GM23338 (cell line): ENCODE measurements around the gene CCDC97. TPM values are rescaled to one million over a fixed set of nuclear protein-coding genes. Genes with fewer than 3 reads are reported as not detected.

ENCODE experiments used
- ATAC-seq: fragments of 200-7000 bp; cut with Tn5 transposase; 3 replicates; pipeline ENCODE4 v1.9.1; 2020
- DNase-seq: peaks from one replicate; pipeline ENCODE4 v3.0.0-alpha.2; 2015; ENCODE audit warnings: low spot score
- H2AFZ ChIP-seq: fragments of 200-600 bp; sonication (generic); 2 replicates; pipeline ENCODE4 v1.8.0; 2016; ENCODE audit warnings: antibody characterized with exemption, mild to moderate bottlenecking, moderate library complexity
- H3F3A ChIP-seq: fragments of 200-600 bp; sonication (generic); replicated peaks from 2 replicates; pipeline ENCODE4 v1.8.0; 2017; ENCODE audit warnings: antibody characterized with exemption, mixed run types, low read depth
- H3K27ac ChIP-seq: fragments of 200-600 bp; sonication (generic); 2 replicates; pipeline ENCODE4 v1.6.1; 2016; ENCODE audit warnings: low read depth
- H3K27me3 ChIP-seq: fragments of 200-600 bp; sonication (generic); 2 replicates; pipeline ENCODE4 v1.8.0; 2016; ENCODE audit warnings: mild to moderate bottlenecking, mixed run types, moderate library complexity; ENCODE audit not compliant: insufficient read depth
- H3K36me3 ChIP-seq: fragments of 200-600 bp; sonication (generic); 2 replicates; pipeline ENCODE4 v1.8.0; 2016; ENCODE audit warnings: mild to moderate bottlenecking; ENCODE audit not compliant: insufficient read depth
- H3K4me1 ChIP-seq: fragments of 200-600 bp; sonication (generic); 2 replicates; pipeline ENCODE4 v1.8.0; 2016; ENCODE audit warnings: mild to moderate bottlenecking, moderate library complexity; ENCODE audit not compliant: insufficient read depth
- H3K4me2 ChIP-seq: fragments of 200-600 bp; sonication (generic); 2 replicates; pipeline ENCODE4 v1.7.1; 2017; ENCODE audit warnings: mixed run types
- H3K4me3 ChIP-seq: fragments of 200-600 bp; sonication (generic); 2 replicates; pipeline ENCODE4 v1.6.1; 2016; ENCODE audit warnings: mixed run types
- H3K79me2 ChIP-seq: fragments of 200-600 bp; sonication (generic); replicated peaks from 2 replicates; pipeline ENCODE4 v1.8.0; 2017; ENCODE audit warnings: mild to moderate bottlenecking; ENCODE audit not compliant: insufficient read depth
- H3K9me2 ChIP-seq: fragments of 200-600 bp; sonication (generic); 2 replicates; pipeline ENCODE4 v1.8.0; 2017; ENCODE audit not compliant: insufficient read depth
- H4K20me1 ChIP-seq: fragments of 200-600 bp; sonication (generic); replicated peaks from 2 replicates; pipeline ENCODE4 v1.8.0; 2017; ENCODE audit warnings: mild to moderate bottlenecking; ENCODE audit not compliant: insufficient read depth
- H3K27ac Mint-ChIP-seq: 2 replicates; pipeline ENCODE4 v1.8.0; 2020; ENCODE audit warnings: inconsistent platforms, mild to moderate bottlenecking, moderate library complexity, mixed read lengths
- H3K27me3 Mint-ChIP-seq: 3 replicates; pipeline ENCODE4 v1.8.0; 2022; ENCODE audit warnings: low read depth, mild to moderate bottlenecking, moderate library complexity, mixed read lengths, inconsistent platforms; ENCODE audit not compliant: insufficient read depth, poor library complexity
- H3K36me3 Mint-ChIP-seq: 3 replicates; pipeline ENCODE4 v1.8.0; 2021; ENCODE audit warnings: low read depth, mild to moderate bottlenecking, inconsistent platforms, moderate library complexity, mixed read lengths
- H3K4me1 Mint-ChIP-seq: 3 replicates; pipeline ENCODE4 v1.8.0; 2020; ENCODE audit warnings: mild to moderate bottlenecking, inconsistent platforms, mixed read lengths
- H3K4me3 Mint-ChIP-seq: 3 replicates; pipeline ENCODE4 v1.8.0; 2021; ENCODE audit warnings: moderate library complexity, mild to moderate bottlenecking, inconsistent platforms, mixed read lengths
- H3K9me3 Mint-ChIP-seq: 3 replicates; pipeline ENCODE4 v1.8.0; 2020; ENCODE audit warnings: moderate library complexity, mild to moderate bottlenecking, inconsistent platforms, mixed read lengths
- CREB1 ChIP-seq: fragments of 250-450 bp; sonication (Bioruptor Pico); IDR thresholded peaks from 2 replicates; pipeline ENCODE4 v1.5.0; 2020; ENCODE audit warnings: low read depth, mild to moderate bottlenecking, moderate library complexity
- ETS1 ChIP-seq: IDR thresholded peaks from 2 replicates; pipeline ENCODE4 v1.6.1; 2016; ENCODE audit warnings: antibody characterized with exemption
- EZH2 ChIP-seq: fragments of 200-600 bp; sonication (generic); IDR thresholded peaks from one replicate; pipeline ENCODE4 v1.8.0; 2017; ENCODE audit warnings: antibody characterized with exemption, mild to moderate bottlenecking, low read depth; ENCODE audit not compliant: unreplicated experiment
- JUNB ChIP-seq: IDR thresholded peaks from one replicate; pipeline ENCODE4 v1.6.1; 2016; ENCODE audit warnings: antibody characterized with exemption; ENCODE audit not compliant: unreplicated experiment
- NANOG ChIP-seq: IDR thresholded peaks from 2 replicates; pipeline ENCODE4 v1.6.1; 2016; ENCODE audit warnings: antibody characterized with exemption, borderline replicate concordance
- REST ChIP-seq: IDR thresholded peaks from one replicate; pipeline ENCODE4 v1.6.1; 2018; ENCODE audit warnings: antibody characterized with exemption; ENCODE audit not compliant: unreplicated experiment
- STAT1 ChIP-seq: IDR thresholded peaks from one replicate; pipeline ENCODE4 v1.6.1; 2016; ENCODE audit warnings: antibody characterized with exemption; ENCODE audit not compliant: unreplicated experiment
- ZNF114 ChIP-seq: fragments of 250-450 bp; sonication (Bioruptor Pico); IDR thresholded peaks from 2 replicates; pipeline ENCODE4 v1.5.0; 2020; ENCODE audit warnings: mild to moderate bottlenecking, moderate library complexity
- ZNF331 ChIP-seq: fragments of 250-450 bp; sonication (Bioruptor Pico); IDR thresholded peaks from 2 replicates; pipeline ENCODE4 v1.5.0; 2020; ENCODE audit warnings: low read depth, mild to moderate bottlenecking, moderate library complexity
- polyA plus RNA-seq: library from polyadenylated mRNA; unstranded; fragments of >200 nt; fragmentation: Nextera tagmentation; extraction: Ambion mirVana; gene quantifications from 2 replicates; pipeline ENCODE4 v1.2.1, GENCODE V29; 2016
- total RNA-seq: library from RNA; depleted of rRNA; stranded (reverse); fragments of >200 nt; shearing (Covaris generic); gene quantifications from 2 replicates; pipeline ENCODE4 v1.2.3, GENCODE V29; 2014

The CCDC97 gene
- total and polyA plus RNA-seq, 2 experiments from 2014 or later: 8.0 to 11.0 TPM

GRCh38 chr19:41332468-41332867, 22.5 kb downstream of the CCDC97 start (continued):
- TF ChIP-seq ZNF114 (CRISPR knock-in tag): no peak
- no peak for TF ChIP-seq NANOG
- no peak for TF ChIP-seq REST
- no peak for TF ChIP-seq ZNF331 (CRISPR knock-in tag)
- no peak for TF ChIP-seq STAT1
- no peak for TF ChIP-seq EZH2
- no peak for TF ChIP-seq JUNB
- TF ChIP-seq CREB1 (CRISPR knock-in tag): no peak
- TF ChIP-seq ETS1: no peak

GRCh38 chr19:41334793-41335192, 24.8 kb downstream of the CCDC97 start:
- Mint-ChIP-seq H3K27me3 (peaks cover 5% of the 10 kb centered on the region), H3K9me3 (no peaks in the 10 kb centered on the region), H3K36me3 (no peaks in the 10 kb centered on the region; the same call in 2 of the 3 replicates), H3K4me1 (peaks cover 17% of the 10 kb centered on the region), H3K27ac (no peak overlapping the region), H3K4me3 (no peak overlapping the region)
- H4K20me1 ChIP-seq: no peaks in the 10 kb centered on the region
- no peak overlapping the region for H2AFZ ChIP-seq
- H3K4me2 ChIP-seq: no peak overlapping the region
- H3K9me2 ChIP-seq: no peaks in the 10 kb centered on the region
- ATAC-seq (no peak), DNase-seq (no peak)
- TF ChIP-seq ETS1: no peak
- peaks cover 16% of the 10 kb centered on the region for H3K4me1 ChIP-seq
- H3K36me3 ChIP-seq: no peaks in the 10 kb centered on the region
- peaks cover 10% of the 10 kb centered on the region for H3K27me3 ChIP-seq
- no peak overlapping the region for H3K27ac ChIP-seq
- no peaks in the 10 kb centered on the region for H3K79me2 ChIP-seq
- peaks cover 5% of the 10 kb centered on the region for H3F3A ChIP-seq
- no peak overlapping the region for H3K4me3 ChIP-seq
